AG09309 (cell line): ENCODE measurements around the gene WDR37.

Source experiments
- DNase-seq: peaks from one replicate; pipeline ENCODE4 v3.0.0-alpha.2; 2010; ENCODE audit warnings: low read depth
- H3K4me3 ChIP-seq: 2 replicates; pipeline ENCODE4 v1.5.1; 2011; ENCODE audit warnings: mild to moderate bottlenecking, low read depth, low read length, moderate library complexity; ENCODE audit not compliant: control insufficient read depth
- TF ChIP-seq, protein P1 (sequence below): IDR thresholded peaks from 2 replicates; pipeline ENCODE4 v1.5.1; 2011; ENCODE audit warnings: mild to moderate bottlenecking, low read depth, low read length, inconsistent platforms; ENCODE audit not compliant: insufficient read depth, control insufficient read depth; ENCODE audit errors: missing control alignments

WDR37 gene

DNA sequence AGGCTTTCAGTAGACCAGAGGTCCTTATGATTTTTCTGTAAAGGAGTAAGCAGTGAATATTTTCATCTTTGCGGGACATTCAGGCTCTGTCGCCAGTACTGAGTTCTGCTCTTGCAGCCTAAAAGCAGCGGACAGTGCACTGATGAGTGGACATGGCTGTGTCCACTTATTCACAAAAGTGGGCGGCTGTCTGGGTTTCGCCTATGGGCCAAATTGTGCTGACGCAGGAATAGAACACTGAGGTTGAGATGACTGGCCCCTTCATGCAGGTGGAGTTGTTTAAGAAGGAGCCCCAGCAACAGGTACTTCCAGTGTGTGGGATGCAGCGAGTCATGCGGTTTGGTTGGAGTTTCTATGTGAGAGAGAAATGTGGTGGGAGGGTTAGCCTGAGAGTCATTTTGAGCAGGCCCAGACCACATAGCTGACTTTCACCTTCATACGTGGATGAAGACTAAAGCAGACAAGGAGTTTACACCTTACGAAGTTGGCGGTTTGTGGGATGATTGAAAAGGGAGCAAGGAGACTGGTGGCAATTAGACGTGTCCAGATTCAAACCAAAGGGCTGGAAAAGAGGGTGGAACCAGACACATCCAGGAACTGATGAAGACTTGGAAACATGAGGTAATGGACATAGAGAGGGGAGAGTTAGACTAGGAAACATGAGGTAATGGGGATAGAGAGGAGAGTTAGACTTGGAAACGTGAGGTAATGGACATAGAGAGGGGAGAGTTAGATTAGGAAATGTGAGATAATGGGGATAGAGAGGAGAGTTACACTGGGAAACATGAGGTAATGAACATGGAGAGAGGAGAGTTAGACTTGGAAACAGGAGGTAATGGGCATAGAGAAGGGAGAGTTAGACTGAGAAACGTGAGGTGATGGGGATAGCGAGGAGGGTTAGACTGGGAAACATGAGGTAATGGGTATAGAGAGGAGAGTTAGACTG is 38.2 kb downstream of the WDR37 start:
- TF ChIP-seq, protein P1, sequence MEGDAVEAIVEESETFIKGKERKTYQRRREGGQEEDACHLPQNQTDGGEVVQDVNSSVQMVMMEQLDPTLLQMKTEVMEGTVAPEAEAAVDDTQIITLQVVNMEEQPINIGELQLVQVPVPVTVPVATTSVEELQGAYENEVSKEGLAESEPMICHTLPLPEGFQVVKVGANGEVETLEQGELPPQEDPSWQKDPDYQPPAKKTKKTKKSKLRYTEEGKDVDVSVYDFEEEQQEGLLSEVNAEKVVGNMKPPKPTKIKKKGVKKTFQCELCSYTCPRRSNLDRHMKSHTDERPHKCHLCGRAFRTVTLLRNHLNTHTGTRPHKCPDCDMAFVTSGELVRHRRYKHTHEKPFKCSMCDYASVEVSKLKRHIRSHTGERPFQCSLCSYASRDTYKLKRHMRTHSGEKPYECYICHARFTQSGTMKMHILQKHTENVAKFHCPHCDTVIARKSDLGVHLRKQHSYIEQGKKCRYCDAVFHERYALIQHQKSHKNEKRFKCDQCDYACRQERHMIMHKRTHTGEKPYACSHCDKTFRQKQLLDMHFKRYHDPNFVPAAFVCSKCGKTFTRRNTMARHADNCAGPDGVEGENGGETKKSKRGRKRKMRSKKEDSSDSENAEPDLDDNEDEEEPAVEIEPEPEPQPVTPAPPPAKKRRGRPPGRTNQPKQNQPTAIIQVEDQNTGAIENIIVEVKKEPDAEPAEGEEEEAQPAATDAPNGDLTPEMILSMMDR: no peak
- DNase-seq: no peak
- H3K4me3 ChIP-seq: no peak overlapping the region

DNA sequence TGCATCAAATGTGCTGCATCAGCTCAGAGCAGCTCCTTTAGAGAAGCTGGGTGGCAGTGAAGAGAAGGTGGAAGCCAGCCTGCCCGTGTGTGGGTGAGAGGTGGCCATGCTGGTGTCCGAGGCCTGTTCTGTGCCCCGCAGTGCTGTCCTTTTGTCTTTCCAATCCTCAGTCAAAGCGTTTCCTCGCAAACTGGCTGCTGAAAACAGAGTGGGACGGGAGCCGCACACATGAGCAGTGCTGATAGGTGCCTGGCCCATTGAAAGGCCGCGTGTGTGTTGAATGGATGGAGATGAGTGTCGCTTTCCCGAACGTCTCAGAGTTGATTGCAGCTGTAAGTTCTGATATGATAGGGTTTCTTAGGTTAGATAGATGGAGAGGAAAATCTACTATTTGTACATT is 39.3 kb downstream of the WDR37 start:
- no peak for DNase-seq
- H3K4me3 ChIP-seq: no peak overlapping the region
- TF ChIP-seq, protein P1: no peak

- no peak overlapping the region for H3K4me3 ChIP-seq
- no peak for DNase-seq
- TF ChIP-seq, protein P1: no peak
Measured at GRCh38 chr10:1096287-1096889, 40.2 kb downstream of the WDR37 start.

DNA sequence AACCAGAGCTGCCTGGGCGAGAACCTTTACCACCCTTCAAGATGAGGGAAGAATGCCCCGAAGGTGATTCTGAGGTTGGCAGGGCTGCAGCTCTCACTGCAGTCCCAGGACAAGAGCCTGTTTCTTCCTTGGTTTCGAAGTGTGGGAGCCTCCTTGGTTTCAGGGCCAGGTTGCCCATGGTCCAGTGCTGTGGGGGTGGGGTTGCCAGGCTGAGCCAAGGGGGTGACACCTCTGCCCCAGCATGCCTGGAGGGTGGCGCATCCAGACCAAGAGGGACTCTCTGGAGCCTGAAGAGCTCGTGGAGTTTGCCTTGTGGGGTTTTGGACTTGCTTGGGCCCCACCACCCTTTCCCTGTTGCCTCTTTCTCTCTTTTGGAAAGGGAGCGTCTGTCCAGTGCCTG is 41.3 kb downstream of the WDR37 start:
- no peak for DNase-seq
- TF ChIP-seq, protein P1: no peak

DNA sequence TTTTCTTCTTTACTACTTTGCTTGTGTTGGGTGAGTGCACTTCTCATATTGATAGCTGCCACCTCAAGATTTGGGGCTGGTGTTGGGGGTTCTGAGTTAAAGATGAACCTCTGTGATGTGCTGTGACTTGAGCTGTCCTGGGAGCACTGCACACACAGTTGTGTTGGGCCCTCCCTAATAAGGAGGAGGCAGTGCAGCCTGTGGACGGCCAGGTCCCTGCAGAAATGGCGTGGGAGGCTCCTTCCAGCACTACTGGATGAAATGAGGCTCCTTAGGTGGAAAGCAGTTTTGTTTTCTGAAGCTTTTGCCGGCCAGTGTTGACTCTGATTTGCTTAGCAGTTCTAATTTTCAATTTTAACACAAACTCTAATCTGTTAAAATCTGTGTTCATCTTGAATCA is 44.0 kb downstream of the WDR37 start:
- H3K4me3 ChIP-seq: no peak overlapping the region
- DNase-seq: no peak
- TF ChIP-seq, protein P1: no peak

More for the DNA sequence above, 41.3 kb downstream of the WDR37 start:
- no peak overlapping the region for H3K4me3 ChIP-seq

- TF ChIP-seq, protein P1: no peak
- H3K4me3 ChIP-seq: no peak overlapping the region
- no peak for DNase-seq
Measured at GRCh38 chr10:1100691-1101368, 44.6 kb downstream of the WDR37 start.
